ENCODE results near the gene MTIF3.
A peak's percentile ranks its signal among the peaks of the same experiment; 100 is the strongest.

The MTIF3 gene

DNA sequence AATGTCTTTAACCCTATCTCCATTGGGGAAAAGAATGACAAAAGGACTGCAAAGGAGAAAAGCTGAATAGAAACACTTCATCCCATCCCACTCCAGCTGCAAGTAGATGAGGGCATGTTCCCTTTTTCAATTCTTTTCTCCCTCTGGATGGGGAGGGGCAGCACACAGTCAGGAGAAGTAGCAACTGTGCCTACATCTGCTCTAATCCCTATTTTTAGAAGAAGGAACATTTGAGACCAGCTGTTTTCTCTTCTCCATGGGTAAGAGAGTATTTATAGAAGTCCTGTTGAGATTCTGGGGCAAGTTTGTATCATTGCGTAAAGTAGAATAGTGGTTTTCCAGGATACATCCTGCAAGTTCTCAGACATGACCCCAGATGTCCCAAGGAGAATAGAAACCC is 35.2 kb downstream of the MTIF3 start:
- H3K4me3 ChIP-seq (ENCODE audit: low read length): no peak overlapping the region
- no peak for TF ChIP-seq CTCF (conservative IDR thresholded peaks at IDR 0.05; ENCODE audit: low read depth, low read length)
- no peak for DNase-seq (ENCODE audit: low read depth)

GRCh38 chr13:27411341-27411740 is 39.0 kb downstream of the MTIF3 start:
- no peak overlapping the region for H3K4me3 ChIP-seq (ENCODE audit: low read length)
- TF ChIP-seq CTCF (conservative IDR thresholded peaks at IDR 0.05; ENCODE audit: low read depth, low read length): no peak
- DNase-seq (ENCODE audit: low read depth): no peak

- no peak overlapping the region for H3K4me3 ChIP-seq (ENCODE audit: low read length)
- TF ChIP-seq CTCF (conservative IDR thresholded peaks at IDR 0.05; ENCODE audit: low read depth, low read length): no peak
These were observed 41.4 kb downstream of the MTIF3 start for GRCh38 chr13:27409013-27409412.

GRCh38 chr13:27408074-27408473 is 42.3 kb downstream of the MTIF3 start:
- no peak for DNase-seq (ENCODE audit: low read depth)
- no peak overlapping the region for H3K4me3 ChIP-seq (ENCODE audit: low read length)
- no peak for TF ChIP-seq CTCF (conservative IDR thresholded peaks at IDR 0.05; ENCODE audit: low read depth, low read length)

More at GRCh38 chr13:27409013-27409412, 41.4 kb downstream of the MTIF3 start:
- no peak for DNase-seq (ENCODE audit: low read depth)

- no peak for DNase-seq (ENCODE audit: low read depth)
- TF ChIP-seq CTCF (conservative IDR thresholded peaks at IDR 0.05; ENCODE audit: low read depth, low read length): peak; percentile 68
- no peak overlapping the region for H3K4me3 ChIP-seq (ENCODE audit: low read length)
These were observed 44.0 kb downstream of the MTIF3 start for GRCh38 chr13:27406178-27406939.

DNA sequence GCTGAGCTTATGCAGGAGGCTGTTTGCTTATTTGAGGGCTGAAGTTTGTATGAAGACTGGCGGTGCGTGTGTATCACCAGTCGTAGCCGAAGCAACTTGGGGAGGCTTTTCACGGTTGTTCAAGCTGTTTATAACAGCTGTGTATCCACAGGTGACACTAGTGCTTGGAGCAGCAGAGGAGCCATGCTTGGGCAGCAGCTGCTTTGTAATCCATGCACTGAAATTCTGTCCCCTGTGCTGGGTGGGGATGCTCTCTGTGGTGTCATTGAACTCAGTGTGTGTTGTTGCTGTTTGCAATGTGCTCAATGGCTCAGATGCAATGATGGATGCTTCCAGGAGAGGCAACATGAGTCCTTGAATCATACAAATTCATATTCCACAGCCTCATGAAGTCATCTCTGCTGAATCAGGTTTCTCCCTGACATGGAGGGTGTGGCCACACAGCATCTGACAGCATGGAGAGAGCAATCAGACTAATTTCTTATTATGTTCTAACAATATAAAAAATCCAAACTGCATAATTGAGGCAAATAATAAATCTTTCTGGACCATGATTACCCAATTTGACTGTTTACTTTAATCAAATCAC is 44.7 kb downstream of the MTIF3 start:
- no peak for TF ChIP-seq CTCF (conservative IDR thresholded peaks at IDR 0.05; ENCODE audit: low read depth, low read length)
- no peak for DNase-seq (ENCODE audit: low read depth)
- H3K4me3 ChIP-seq (ENCODE audit: low read length): no peak overlapping the region

- no peak for DNase-seq (ENCODE audit: low read depth)
- no peak for TF ChIP-seq CTCF (conservative IDR thresholded peaks at IDR 0.05; ENCODE audit: low read depth, low read length)
- H3K4me3 ChIP-seq (ENCODE audit: low read length): no peak overlapping the region
These were observed 45.7 kb downstream of the MTIF3 start for GRCh38 chr13:27404680-27405079.

Data from retinal pigment epithelial cell (primary cell).